ENCODE results near the gene OR11H7.

GRCh38 chr14:20195911-20196310, 32.9 kb upstream of the OR11H7 start:
- TF ChIP-seq EZH2 (IDR thresholded peaks at IDR 0.05): no peak
- TF ChIP-seq POLR2AphosphoS5 (IDR thresholded peaks at IDR 0.05; ENCODE audit: borderline replicate concordance, low read depth, low read length): no peak
- no peak for TF ChIP-seq FOXP2 (optimal IDR thresholded peaks at IDR 0.05; ENCODE audit: control extremely low read depth, extremely low read length, insufficient read depth)

Measured in SK-N-MC (cell line).